GM23338 (cell line): Measurements from ENCODE around the gene LIME1. TPM values are rescaled to one million over a fixed set of nuclear protein-coding genes. Genes with fewer than 3 reads are reported as not detected.

Source experiments
- ATAC-seq: fragments of 200-7000 bp; cut with Tn5 transposase; 3 replicates; pipeline ENCODE4 v1.9.1; 2020
- DNase-seq: peaks from one replicate; pipeline ENCODE4 v3.0.0-alpha.2; 2015; ENCODE audit warnings: low spot score
- H2AFZ ChIP-seq: fragments of 200-600 bp; sonication (generic); 2 replicates; pipeline ENCODE4 v1.8.0; 2016; ENCODE audit warnings: antibody characterized with exemption, mild to moderate bottlenecking, moderate library complexity
- H3F3A ChIP-seq: fragments of 200-600 bp; sonication (generic); replicated peaks from 2 replicates; pipeline ENCODE4 v1.8.0; 2017; ENCODE audit warnings: antibody characterized with exemption, mixed run types, low read depth
- H3K27ac ChIP-seq: fragments of 200-600 bp; sonication (generic); 2 replicates; pipeline ENCODE4 v1.6.1; 2016; ENCODE audit warnings: low read depth
- H3K27me3 ChIP-seq: fragments of 200-600 bp; sonication (generic); 2 replicates; pipeline ENCODE4 v1.8.0; 2016; ENCODE audit warnings: mild to moderate bottlenecking, mixed run types, moderate library complexity; ENCODE audit not compliant: insufficient read depth
- H3K36me3 ChIP-seq: fragments of 200-600 bp; sonication (generic); 2 replicates; pipeline ENCODE4 v1.8.0; 2016; ENCODE audit warnings: mild to moderate bottlenecking; ENCODE audit not compliant: insufficient read depth
- H3K4me1 ChIP-seq: fragments of 200-600 bp; sonication (generic); 2 replicates; pipeline ENCODE4 v1.8.0; 2016; ENCODE audit warnings: mild to moderate bottlenecking, moderate library complexity; ENCODE audit not compliant: insufficient read depth
- H3K4me2 ChIP-seq: fragments of 200-600 bp; sonication (generic); 2 replicates; pipeline ENCODE4 v1.7.1; 2017; ENCODE audit warnings: mixed run types
- H3K4me3 ChIP-seq: fragments of 200-600 bp; sonication (generic); 2 replicates; pipeline ENCODE4 v1.6.1; 2016; ENCODE audit warnings: mixed run types
- H3K79me2 ChIP-seq: fragments of 200-600 bp; sonication (generic); replicated peaks from 2 replicates; pipeline ENCODE4 v1.8.0; 2017; ENCODE audit warnings: mild to moderate bottlenecking; ENCODE audit not compliant: insufficient read depth
- H3K9me2 ChIP-seq: fragments of 200-600 bp; sonication (generic); 2 replicates; pipeline ENCODE4 v1.8.0; 2017; ENCODE audit not compliant: insufficient read depth
- H4K20me1 ChIP-seq: fragments of 200-600 bp; sonication (generic); replicated peaks from 2 replicates; pipeline ENCODE4 v1.8.0; 2017; ENCODE audit warnings: mild to moderate bottlenecking; ENCODE audit not compliant: insufficient read depth
- H3K27ac Mint-ChIP-seq: 2 replicates; pipeline ENCODE4 v1.8.0; 2020; ENCODE audit warnings: inconsistent platforms, mild to moderate bottlenecking, moderate library complexity, mixed read lengths
- H3K27me3 Mint-ChIP-seq: 3 replicates; pipeline ENCODE4 v1.8.0; 2022; ENCODE audit warnings: low read depth, mild to moderate bottlenecking, moderate library complexity, mixed read lengths, inconsistent platforms; ENCODE audit not compliant: insufficient read depth, poor library complexity
- H3K36me3 Mint-ChIP-seq: 3 replicates; pipeline ENCODE4 v1.8.0; 2021; ENCODE audit warnings: low read depth, mild to moderate bottlenecking, inconsistent platforms, moderate library complexity, mixed read lengths
- H3K4me1 Mint-ChIP-seq: 3 replicates; pipeline ENCODE4 v1.8.0; 2020; ENCODE audit warnings: mild to moderate bottlenecking, inconsistent platforms, mixed read lengths
- H3K4me3 Mint-ChIP-seq: 3 replicates; pipeline ENCODE4 v1.8.0; 2021; ENCODE audit warnings: moderate library complexity, mild to moderate bottlenecking, inconsistent platforms, mixed read lengths
- H3K9me3 Mint-ChIP-seq: 3 replicates; pipeline ENCODE4 v1.8.0; 2020; ENCODE audit warnings: moderate library complexity, mild to moderate bottlenecking, inconsistent platforms, mixed read lengths
- CREB1 ChIP-seq: fragments of 250-450 bp; sonication (Bioruptor Pico); IDR thresholded peaks from 2 replicates; pipeline ENCODE4 v1.5.0; 2020; ENCODE audit warnings: low read depth, mild to moderate bottlenecking, moderate library complexity
- EZH2 ChIP-seq: fragments of 200-600 bp; sonication (generic); IDR thresholded peaks from one replicate; pipeline ENCODE4 v1.8.0; 2017; ENCODE audit warnings: antibody characterized with exemption, mild to moderate bottlenecking, low read depth; ENCODE audit not compliant: unreplicated experiment
- EZH2phosphoT487 ChIP-seq: fragments of 200-600 bp; sonication (generic); IDR thresholded peaks from one replicate; pipeline ENCODE4 v1.8.1; 2018; ENCODE audit warnings: antibody characterized with exemption; ENCODE audit not compliant: unreplicated experiment
- JUNB ChIP-seq: IDR thresholded peaks from one replicate; pipeline ENCODE4 v1.6.1; 2016; ENCODE audit warnings: antibody characterized with exemption; ENCODE audit not compliant: unreplicated experiment
- NANOG ChIP-seq: IDR thresholded peaks from 2 replicates; pipeline ENCODE4 v1.6.1; 2016; ENCODE audit warnings: antibody characterized with exemption, borderline replicate concordance
- POLR2AphosphoS5 ChIP-seq: IDR thresholded peaks from 2 replicates; pipeline ENCODE4 v1.6.1; 2016; ENCODE audit warnings: antibody characterized with exemption, low read depth
- STAT1 ChIP-seq: IDR thresholded peaks from one replicate; pipeline ENCODE4 v1.6.1; 2016; ENCODE audit warnings: antibody characterized with exemption; ENCODE audit not compliant: unreplicated experiment
- ZNF114 ChIP-seq: fragments of 250-450 bp; sonication (Bioruptor Pico); IDR thresholded peaks from 2 replicates; pipeline ENCODE4 v1.5.0; 2020; ENCODE audit warnings: mild to moderate bottlenecking, moderate library complexity
- ZNF331 ChIP-seq: fragments of 250-450 bp; sonication (Bioruptor Pico); IDR thresholded peaks from 2 replicates; pipeline ENCODE4 v1.5.0; 2020; ENCODE audit warnings: low read depth, mild to moderate bottlenecking, moderate library complexity
- polyA plus RNA-seq: library from polyadenylated mRNA; unstranded; fragments of >200 nt; fragmentation: Nextera tagmentation; extraction: Ambion mirVana; gene quantifications from 2 replicates; pipeline ENCODE4 v1.2.1, GENCODE V29; 2016
- total RNA-seq: library from RNA; depleted of rRNA; stranded (reverse); fragments of >200 nt; shearing (Covaris generic); gene quantifications from 2 replicates; pipeline ENCODE4 v1.2.3, GENCODE V29; 2014
- TF ChIP-seq, protein P1 (sequence below): fragments of 250-450 bp; sonication (Bioruptor Pico); IDR thresholded peaks from 2 replicates; pipeline ENCODE4 v1.5.0; 2020; ENCODE audit warnings: mild to moderate bottlenecking, moderate library complexity
- TF ChIP-seq, protein P2 (sequence below): IDR thresholded peaks from one replicate; pipeline ENCODE4 v1.6.1; 2018; ENCODE audit warnings: antibody characterized with exemption; ENCODE audit not compliant: unreplicated experiment
- TF ChIP-seq, protein P3 (sequence below): IDR thresholded peaks from 2 replicates; pipeline ENCODE4 v1.6.1; 2016; ENCODE audit warnings: antibody characterized with exemption
- TF ChIP-seq, protein P4 (sequence below), 2 experiments: fragments of 200-600 bp in 1 of 2; sonication (generic) in 1 of 2; conservative IDR thresholded peaks; 2 replicates each; pipeline versions ENCODE4 v1.5.1 to v1.6.1; 2016 to 2017; ENCODE audit warnings: antibody characterized with exemption in 2 of 2, low read depth in 2 of 2, mild to moderate bottlenecking in 2 of 2, moderate library complexity in 1 of 2

Gene LIME1
- total and polyA plus RNA-seq, 2 experiments from 2014 or later: 4.7 to 12.2 TPM

DNA sequence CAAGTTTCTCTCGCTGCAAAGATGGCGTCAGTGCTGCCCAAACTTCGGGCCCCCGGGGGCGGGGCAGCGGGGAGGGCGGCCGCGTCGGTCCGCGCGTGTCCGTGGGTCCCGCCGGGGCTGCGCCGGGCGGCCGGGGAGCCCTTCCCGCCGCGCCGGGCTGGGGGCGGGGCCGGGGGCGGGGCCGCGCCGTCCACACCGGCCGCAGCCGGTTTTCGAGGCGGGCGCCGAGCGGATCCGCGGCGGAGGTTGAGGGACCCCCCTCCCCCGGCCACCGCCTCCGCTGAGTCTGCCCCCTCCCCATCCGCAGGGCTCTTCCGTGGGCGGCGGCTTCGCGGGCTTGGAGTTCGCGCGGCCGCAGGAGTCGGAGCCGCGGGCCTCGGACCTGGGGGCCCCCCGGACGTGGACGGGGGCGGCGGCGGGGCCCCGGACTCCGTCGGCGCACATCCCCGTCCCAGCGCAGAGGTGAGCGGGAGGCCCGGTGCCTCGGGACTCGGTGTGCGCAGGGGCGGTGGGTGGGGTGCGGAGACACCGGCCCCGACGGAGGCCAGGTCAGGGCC, 3.7 kb downstream of the LIME1 start:
- DNase-seq (peak; percentile 59), ATAC-seq (peak; percentile 2; the same call in 2 of the 3 replicates)
- Histone ChIP-seq H4K20me1 (no peaks in the 10 kb centered on the region), H3K4me3 (peak overlapping the region; percentile 71), H3K79me2 (no peaks in the 10 kb centered on the region), H2AFZ (no peak overlapping the region), H3K27ac (peak overlapping the region; percentile 50; the same call in 1 of the 2 replicates), H3K36me3 (no peaks in the 10 kb centered on the region), H3K4me2 (peak overlapping the region; percentile 86), H3K9me2 (no peaks in the 10 kb centered on the region), H3K27me3 (peaks cover 6% of the 10 kb centered on the region), H3F3A (peaks cover 14% of the 10 kb centered on the region; the same call in 1 of the 2 replicates), H3K4me1 (peaks cover 7% of the 10 kb centered on the region; the same call in 1 of the 2 replicates)
- Mint-ChIP-seq H3K9me3 (no peaks in the 10 kb centered on the region; the same call in 2 of the 3 replicates), H3K4me1 (no peaks in the 10 kb centered on the region), H3K27ac (no peak overlapping the region), H3K36me3 (peaks cover 8% of the 10 kb centered on the region), H3K27me3 (peaks cover 9% of the 10 kb centered on the region), H3K4me3 (peak overlapping the region; percentile 68; the same call in 2 of the 3 replicates)
- no peak for TF ChIP-seq CREB1 (CRISPR knock-in tag)
- TF ChIP-seq, protein P1, sequence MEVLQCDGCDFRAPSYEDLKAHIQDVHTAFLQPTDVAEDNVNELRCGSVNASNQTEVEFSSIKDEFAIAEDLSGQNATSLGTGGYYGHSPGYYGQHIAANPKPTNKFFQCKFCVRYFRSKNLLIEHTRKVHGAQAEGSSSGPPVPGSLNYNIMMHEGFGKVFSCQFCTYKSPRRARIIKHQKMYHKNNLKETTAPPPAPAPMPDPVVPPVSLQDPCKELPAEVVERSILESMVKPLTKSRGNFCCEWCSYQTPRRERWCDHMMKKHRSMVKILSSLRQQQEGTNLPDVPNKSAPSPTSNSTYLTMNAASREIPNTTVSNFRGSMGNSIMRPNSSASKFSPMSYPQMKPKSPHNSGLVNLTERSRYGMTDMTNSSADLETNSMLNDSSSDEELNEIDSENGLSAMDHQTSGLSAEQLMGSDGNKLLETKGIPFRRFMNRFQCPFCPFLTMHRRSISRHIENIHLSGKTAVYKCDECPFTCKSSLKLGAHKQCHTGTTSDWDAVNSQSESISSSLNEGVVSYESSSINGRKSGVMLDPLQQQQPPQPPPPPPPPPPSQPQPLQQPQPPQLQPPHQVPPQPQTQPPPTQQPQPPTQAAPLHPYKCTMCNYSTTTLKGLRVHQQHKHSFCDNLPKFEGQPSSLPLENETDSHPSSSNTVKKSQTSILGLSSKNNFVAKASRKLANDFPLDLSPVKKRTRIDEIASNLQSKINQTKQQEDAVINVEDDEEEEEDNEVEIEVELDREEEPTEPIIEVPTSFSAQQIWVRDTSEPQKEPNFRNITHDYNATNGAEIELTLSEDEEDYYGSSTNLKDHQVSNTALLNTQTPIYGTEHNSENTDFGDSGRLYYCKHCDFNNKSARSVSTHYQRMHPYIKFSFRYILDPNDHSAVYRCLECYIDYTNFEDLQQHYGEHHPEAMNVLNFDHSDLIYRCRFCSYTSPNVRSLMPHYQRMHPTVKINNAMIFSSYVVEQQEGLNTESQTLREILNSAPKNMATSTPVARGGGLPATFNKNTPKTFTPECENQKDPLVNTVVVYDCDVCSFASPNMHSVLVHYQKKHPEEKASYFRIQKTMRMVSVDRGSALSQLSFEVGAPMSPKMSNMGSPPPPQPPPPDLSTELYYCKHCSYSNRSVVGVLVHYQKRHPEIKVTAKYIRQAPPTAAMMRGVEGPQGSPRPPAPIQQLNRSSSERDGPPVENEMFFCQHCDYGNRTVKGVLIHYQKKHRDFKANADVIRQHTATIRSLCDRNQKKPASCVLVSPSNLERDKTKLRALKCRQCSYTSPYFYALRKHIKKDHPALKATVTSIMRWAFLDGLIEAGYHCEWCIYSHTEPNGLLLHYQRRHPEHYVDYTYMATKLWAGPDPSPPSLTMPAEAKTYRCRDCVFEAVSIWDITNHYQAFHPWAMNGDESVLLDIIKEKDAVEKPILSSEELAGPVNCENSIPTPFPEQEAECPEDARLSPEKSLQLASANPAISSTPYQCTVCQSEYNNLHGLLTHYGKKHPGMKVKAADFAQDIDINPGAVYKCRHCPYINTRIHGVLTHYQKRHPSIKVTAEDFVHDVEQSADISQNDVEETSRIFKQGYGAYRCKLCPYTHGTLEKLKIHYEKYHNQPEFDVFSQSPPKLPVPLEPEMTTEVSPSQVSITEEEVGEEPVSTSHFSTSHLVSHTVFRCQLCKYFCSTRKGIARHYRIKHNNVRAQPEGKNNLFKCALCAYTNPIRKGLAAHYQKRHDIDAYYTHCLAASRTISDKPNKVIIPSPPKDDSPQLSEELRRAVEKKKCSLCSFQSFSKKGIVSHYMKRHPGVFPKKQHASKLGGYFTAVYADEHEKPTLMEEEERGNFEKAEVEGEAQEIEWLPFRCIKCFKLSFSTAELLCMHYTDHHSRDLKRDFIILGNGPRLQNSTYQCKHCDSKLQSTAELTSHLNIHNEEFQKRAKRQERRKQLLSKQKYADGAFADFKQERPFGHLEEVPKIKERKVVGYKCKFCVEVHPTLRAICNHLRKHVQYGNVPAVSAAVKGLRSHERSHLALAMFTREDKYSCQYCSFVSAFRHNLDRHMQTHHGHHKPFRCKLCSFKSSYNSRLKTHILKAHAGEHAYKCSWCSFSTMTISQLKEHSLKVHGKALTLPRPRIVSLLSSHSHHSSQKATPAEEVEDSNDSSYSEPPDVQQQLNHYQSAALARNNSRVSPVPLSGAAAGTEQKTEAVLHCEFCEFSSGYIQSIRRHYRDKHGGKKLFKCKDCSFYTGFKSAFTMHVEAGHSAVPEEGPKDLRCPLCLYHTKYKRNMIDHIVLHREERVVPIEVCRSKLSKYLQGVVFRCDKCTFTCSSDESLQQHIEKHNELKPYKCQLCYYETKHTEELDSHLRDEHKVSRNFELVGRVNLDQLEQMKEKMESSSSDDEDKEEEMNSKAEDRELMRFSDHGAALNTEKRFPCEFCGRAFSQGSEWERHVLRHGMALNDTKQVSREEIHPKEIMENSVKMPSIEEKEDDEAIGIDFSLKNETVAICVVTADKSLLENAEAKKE (CRISPR knock-in tag): no peak
- TF ChIP-seq, protein P2, sequence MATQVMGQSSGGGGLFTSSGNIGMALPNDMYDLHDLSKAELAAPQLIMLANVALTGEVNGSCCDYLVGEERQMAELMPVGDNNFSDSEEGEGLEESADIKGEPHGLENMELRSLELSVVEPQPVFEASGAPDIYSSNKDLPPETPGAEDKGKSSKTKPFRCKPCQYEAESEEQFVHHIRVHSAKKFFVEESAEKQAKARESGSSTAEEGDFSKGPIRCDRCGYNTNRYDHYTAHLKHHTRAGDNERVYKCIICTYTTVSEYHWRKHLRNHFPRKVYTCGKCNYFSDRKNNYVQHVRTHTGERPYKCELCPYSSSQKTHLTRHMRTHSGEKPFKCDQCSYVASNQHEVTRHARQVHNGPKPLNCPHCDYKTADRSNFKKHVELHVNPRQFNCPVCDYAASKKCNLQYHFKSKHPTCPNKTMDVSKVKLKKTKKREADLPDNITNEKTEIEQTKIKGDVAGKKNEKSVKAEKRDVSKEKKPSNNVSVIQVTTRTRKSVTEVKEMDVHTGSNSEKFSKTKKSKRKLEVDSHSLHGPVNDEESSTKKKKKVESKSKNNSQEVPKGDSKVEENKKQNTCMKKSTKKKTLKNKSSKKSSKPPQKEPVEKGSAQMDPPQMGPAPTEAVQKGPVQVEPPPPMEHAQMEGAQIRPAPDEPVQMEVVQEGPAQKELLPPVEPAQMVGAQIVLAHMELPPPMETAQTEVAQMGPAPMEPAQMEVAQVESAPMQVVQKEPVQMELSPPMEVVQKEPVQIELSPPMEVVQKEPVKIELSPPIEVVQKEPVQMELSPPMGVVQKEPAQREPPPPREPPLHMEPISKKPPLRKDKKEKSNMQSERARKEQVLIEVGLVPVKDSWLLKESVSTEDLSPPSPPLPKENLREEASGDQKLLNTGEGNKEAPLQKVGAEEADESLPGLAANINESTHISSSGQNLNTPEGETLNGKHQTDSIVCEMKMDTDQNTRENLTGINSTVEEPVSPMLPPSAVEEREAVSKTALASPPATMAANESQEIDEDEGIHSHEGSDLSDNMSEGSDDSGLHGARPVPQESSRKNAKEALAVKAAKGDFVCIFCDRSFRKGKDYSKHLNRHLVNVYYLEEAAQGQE: no peak
- TF ChIP-seq, protein P3, sequence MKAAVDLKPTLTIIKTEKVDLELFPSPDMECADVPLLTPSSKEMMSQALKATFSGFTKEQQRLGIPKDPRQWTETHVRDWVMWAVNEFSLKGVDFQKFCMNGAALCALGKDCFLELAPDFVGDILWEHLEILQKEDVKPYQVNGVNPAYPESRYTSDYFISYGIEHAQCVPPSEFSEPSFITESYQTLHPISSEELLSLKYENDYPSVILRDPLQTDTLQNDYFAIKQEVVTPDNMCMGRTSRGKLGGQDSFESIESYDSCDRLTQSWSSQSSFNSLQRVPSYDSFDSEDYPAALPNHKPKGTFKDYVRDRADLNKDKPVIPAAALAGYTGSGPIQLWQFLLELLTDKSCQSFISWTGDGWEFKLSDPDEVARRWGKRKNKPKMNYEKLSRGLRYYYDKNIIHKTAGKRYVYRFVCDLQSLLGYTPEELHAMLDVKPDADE: no peak
- no peak for TF ChIP-seq POLR2AphosphoS5
- no peak for TF ChIP-seq ZNF114 (CRISPR knock-in tag)
- TF ChIP-seq, protein P4, sequence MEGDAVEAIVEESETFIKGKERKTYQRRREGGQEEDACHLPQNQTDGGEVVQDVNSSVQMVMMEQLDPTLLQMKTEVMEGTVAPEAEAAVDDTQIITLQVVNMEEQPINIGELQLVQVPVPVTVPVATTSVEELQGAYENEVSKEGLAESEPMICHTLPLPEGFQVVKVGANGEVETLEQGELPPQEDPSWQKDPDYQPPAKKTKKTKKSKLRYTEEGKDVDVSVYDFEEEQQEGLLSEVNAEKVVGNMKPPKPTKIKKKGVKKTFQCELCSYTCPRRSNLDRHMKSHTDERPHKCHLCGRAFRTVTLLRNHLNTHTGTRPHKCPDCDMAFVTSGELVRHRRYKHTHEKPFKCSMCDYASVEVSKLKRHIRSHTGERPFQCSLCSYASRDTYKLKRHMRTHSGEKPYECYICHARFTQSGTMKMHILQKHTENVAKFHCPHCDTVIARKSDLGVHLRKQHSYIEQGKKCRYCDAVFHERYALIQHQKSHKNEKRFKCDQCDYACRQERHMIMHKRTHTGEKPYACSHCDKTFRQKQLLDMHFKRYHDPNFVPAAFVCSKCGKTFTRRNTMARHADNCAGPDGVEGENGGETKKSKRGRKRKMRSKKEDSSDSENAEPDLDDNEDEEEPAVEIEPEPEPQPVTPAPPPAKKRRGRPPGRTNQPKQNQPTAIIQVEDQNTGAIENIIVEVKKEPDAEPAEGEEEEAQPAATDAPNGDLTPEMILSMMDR (conservative IDR thresholded peaks at IDR 0.05; ENCODE audit: low read depth in 2 of 2): no peak
- no peak for TF ChIP-seq ZNF331 (CRISPR knock-in tag)
- TF ChIP-seq NANOG: no peak
- no peak for TF ChIP-seq EZH2phosphoT487
- no peak for TF ChIP-seq STAT1
- no peak for TF ChIP-seq JUNB
- TF ChIP-seq EZH2: no peak
